DMS114 treated with DMSO at 0.1 percent for 48 hours (cell line): ENCODE measurements around the gene MMRN2.
"Not testable (repeated sequence)": the region's sequence is repeated elsewhere in the genome, so short reads cannot be mapped to it uniquely, and the experiment has no call there.

ENCODE experiments used
- DNase-seq: peaks from one replicate; lab custom pipeline; 2025; ENCODE audit not compliant: unreplicated experiment; lab: John Stamatoyannopoulos, UW

The MMRN2 gene

GRCh38 chr10:86958116-86958900 is 893 bp upstream of the MMRN2 start, which contains the start of gene SNCG:
TSS of gene SNCG (plus strand) at chr10:86958599. CDS start at chr10:86958698, 99 bp downstream.
- no peak for DNase-seq

GRCh38 chr10:86956848-86957448 is 467 bp downstream of the MMRN2 start:
- no peak for DNase-seq

DNA sequence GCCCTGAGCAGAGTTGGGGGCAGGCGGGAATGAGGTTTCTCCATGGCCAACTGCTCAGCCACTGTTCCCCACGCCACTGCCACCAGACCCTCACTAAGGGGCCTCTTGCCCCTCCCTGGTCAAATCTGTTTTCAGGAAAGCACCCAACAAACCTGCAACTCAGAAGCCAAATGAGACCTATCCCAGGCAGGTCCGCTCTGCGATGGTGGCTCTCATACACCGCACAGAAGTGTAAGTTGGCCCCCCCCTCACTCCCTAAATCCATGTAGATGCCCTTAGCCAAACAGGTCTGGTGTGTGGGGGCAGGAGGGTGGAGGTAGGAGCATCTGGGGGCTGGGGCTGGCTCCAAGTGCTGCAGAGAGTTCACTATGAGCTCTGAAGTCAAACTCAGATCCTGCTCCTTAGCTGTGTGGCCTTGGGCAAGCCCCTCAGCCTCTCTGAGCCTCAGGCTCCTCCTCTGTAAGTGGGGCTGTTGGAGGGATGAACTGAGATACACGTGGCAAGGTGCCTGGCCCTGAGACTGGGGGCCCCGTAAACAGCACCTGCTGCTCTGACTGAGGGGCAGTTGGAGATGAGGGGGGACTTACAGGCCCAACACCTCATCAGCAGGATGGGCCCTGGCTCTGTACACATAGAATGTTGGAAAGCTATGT is 1.1 kb downstream of the MMRN2 start:
- DNase-seq = no peak

DNA sequence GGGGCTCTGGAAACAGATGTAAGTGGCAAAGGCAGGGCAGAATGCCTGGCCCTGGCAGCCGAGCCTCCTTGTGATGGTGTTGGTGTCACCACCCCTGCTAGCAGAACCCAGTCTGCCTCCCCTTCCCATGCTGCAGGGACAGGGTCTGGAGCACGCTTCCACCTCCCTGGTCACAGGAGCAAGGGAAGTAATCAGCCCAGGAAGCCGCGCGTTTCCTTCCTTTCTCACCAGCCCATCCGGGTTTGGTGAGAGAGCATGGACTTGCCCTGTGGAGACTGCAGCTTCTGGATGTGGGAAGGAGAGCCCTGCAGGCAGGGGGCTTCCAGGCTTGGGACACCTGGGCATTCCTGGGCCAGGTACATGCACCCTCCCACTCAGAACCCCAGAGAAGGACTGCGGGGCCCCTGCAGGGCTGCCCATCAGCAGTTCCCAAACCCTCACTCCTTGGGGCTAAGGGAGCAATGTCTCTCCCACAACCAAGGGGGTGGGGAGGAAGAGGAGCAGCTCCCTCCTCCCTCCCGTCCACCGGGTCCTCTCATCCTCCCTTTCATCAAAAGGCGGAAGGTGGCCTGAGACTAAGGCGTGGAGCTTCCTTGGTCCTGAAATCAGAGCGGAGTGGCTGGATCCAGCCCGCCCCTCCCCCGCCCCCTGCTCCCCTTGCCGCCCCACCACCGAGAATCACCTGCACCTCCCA is 1.8 kb downstream of the MMRN2 start:
- DNase-seq = no peak

GRCh38 chr10:86954681-86955500 is 2.5 kb downstream of the MMRN2 start:
- DNase-seq = no peak

- DNase-seq = no peak
Measured at GRCh38 chr10:86953747-86954680, 3.4 kb downstream of the MMRN2 start.

DNA sequence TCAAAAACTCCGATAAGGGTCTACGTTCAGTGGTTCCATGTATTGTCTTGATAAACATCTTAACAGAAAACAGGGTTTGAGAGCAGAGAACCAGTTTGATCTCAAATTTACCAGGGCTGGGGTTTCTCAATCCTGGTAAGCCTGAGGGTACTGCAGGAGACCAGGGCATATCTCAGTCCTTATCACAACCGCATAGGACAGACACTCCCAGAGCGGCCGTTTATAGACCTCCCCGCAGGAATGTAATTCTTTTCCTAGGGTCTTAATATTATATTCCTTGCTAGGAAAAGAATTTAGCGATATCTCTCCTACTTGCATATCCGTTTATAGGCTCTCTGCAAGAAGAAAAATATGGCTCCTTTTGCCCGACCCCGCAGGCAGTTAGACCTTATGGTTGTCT is 4.7 kb downstream of the MMRN2 start:
- DNase-seq = not testable (repeated sequence)

DNA sequence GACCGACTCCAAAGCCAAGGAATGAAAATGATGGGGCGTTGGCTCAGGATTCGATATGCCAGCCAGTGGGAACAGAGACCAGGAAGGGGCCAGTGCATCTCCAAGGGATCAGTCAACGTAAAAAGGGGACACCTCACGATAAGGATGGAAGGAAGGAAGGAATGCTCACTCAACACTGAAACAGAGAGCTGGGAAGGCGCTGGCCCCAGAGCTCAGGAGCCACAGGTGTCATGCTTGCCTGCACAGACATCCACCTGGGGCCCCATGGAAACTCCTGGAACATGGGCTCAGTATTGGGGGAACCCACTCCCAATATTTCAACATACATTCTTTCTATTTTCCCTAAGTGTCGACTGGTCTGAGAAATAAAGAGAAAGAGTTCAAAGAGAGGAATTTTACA is 5.3 kb downstream of the MMRN2 start:
- no peak for DNase-seq

GRCh38 chr10:86951184-86951761 is 6.1 kb downstream of the MMRN2 start:
- DNase-seq = no peak

DNA sequence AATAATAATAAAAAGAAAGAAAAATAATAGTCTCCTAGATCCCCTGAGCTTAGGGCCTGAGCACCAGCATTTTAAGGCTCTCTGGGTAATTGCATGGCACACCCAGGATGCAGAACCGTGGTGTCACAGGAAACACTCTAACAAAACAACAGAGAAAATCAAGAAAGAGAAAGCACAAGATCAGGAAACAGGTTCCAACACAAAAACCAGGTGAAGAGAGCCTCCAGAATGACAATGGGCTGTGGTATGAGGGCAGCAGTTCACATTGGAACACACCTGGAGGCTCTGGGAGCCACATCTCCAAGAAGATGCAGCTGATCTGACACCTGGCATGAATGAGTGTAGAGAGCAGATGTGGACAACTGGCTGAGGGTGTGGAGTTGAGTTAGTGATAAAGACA is 7.1 kb downstream of the MMRN2 start:
- no peak for DNase-seq

GRCh38 chr10:86947806-86948205 is 9.6 kb downstream of the MMRN2 start:
- not testable (repeated sequence) for DNase-seq

GRCh38 chr10:86946213-86947155 is 10.9 kb downstream of the MMRN2 start:
- DNase-seq = no peak

- no peak for DNase-seq
Measured at GRCh38 chr10:86945361-86946212, 11.8 kb downstream of the MMRN2 start.

DNA sequence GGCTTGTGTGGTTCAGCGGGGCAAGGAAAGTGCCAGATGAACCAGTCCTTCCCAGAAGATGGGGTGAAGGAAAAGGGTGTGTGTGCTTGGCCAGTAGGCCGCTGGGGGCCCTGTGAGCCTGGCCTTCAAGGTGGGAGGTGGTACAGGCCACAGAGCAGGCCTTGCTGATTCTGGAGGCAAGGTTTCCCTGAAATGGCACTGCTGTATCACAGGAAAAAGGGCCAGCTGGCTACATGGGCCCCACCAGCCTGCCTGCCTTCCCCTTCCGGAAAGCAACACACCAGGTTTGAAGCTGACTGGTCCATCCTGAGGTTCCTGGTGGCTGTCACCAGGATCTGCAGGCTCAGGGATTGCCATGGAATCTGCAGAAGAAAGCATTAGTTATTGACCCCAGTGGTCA is 12.5 kb downstream of the MMRN2 start:
- no peak for DNase-seq

GRCh38 chr10:86944471-86944870 is 12.9 kb downstream of the MMRN2 start:
- no peak for DNase-seq

DNA sequence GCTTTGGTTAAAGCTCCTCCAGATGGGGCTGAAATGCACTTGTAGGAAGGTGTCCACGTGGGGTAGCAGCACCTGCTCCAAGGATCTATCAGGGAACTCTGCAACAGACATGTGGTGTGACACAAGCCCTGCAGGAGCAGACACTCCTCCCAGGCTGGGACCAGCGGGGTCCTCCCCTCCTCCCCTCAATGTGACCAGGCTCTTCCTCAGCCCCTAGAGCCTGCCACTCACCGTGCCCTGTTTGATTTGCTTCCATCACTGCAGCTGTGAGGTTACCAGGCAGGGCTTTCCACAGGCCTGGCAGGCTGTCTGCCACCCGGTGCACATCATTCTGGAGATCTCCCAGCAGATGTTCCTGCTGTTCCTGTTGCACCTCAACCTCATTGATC is 13.4 kb downstream of the MMRN2 start:
- no peak for DNase-seq

- no peak for DNase-seq
Measured at GRCh38 chr10:86943316-86944030, 13.9 kb downstream of the MMRN2 start.
